Right ventricle myocardium inferior (tissue), 1 donor: ENCODE data around the gene MAP1B. TPM values are rescaled to one million over a fixed set of nuclear protein-coding genes. Genes with fewer than 3 reads are reported as not detected.

Experiments
- ATAC-seq: fragments of 200-7000 bp; cut with Tn5 transposase; one replicate; pipeline ENCODE4 v1.9.1; 2020; ENCODE audit warnings: mild to moderate bottlenecking, moderate library complexity
- DNase-seq: peaks from one replicate; pipeline ENCODE4 v3.0.0; 2021; ENCODE audit errors: missing footprints
- intact Hi-C: fragments of 100-400 bp; cut with DNase I; formaldehyde crosslinking; loops from one replicate; pipeline ENCODE4 v1.11.0; 2022
- total RNA-seq: library from RNA; stranded (reverse); fragmentation: NEBNext Ultra II Directional; extraction: Animal tissue kit (Norgen Biotek cat#: 25700); gene quantifications from one replicate; pipeline ENCODE4 v1.2.1, GENCODE V29; 2021
- donor health status: DM: no; HTN: yes; CAD: no; lungs with severe emphysema.

Gene MAP1B
- total RNA-seq, 1 donor from 2014 or later = 59.9 TPM

DNA sequence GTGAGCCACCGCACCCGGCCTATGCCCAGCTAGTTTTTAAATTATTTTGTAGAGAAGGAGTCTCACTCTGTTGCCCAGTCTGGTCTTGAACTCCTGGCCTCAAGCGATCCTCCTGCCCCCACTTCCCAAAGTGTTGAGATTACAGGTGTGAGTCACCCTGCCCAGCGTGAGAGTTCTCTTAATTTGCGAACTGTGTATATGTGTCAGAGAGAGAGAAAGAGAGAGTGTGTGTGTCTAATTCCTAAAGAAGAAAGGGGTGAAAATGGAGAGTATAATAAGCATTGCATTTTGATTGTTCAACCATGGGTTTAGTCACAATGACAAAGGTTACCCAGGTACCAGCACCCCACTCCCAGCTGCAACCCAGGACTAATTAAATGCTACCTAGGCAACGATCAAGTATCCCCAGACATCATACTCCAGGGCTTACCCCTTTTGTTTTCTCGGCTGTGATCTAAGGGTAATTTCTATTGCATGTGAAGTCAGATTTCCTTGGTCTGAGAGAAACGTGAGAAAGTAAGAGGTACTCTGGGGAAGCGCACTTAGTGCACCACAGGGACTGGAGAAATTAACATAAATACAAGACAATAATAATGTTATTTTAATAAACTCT lies 16.6 kb downstream of the MAP1B start:
- DNase-seq (no peak), ATAC-seq (no peak)
- intact Hi-C loops = no loop called here

DNA sequence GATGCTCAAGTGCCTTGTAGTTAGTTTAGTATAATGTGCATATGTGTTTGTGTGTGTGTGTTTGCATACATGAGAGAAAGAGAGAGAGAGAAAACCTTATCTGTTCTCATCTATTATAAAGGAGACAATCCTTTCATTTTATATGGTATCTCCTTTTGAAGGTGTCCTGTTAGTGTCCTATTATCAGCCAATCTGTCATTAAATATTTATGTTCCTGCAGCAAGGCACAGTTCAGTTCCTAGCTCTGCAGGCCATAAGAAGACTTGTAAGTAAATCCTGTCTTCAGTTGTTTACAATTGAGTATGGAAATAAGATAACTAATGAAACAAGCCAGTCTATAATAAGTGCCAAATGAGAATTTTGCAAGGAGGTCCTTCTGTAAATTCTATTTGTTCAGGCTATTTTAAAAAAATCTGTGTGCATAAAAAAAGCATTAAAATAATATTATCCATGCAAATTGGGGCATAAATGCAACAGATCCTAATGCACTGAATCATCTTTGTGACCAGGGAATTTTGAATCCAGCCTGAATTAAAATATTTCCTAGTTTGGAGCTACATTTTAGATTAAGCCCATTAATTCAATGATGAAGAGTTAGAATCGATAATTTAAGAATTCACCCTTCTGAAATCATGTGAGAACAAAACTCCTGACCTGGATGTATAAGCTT lies 18.1 kb downstream of the MAP1B start:
- DNase-seq = no peak
- intact Hi-C loops = no loop called here
- ATAC-seq = no peak

DNA sequence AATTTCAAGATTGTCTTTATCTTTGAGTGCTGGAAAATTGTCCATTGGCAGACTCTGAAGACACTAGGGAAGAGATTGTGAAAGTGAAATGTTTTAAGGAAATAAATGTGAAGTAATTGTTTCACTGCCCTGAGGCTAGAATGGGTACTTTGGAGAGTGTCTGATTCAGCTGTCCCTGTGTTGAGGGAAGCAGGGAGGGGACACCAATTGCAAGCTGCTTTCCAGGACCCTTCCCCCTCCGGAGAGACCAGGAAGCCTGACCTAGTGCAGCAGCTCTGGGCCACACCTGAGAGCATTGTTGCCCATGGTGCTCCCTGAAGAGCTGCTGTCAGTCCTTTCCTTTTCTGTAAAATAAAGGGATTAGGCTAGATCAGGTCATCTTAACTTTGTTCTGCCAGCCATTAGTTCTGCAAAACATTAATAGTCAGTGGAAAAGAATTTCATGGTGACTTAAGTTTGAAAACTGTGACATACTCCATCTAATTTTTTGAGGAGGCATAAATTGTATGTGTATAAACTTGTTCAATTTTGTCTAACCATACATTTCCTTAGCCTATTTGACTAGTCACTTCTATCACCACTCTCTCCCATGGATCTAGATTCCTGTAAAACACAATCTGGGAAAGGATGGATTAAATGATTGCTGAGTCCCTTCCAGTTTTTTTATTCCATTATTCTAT lies 18.8 kb downstream of the MAP1B start:
- DNase-seq = no peak
- ATAC-seq = peak; percentile 42
- intact Hi-C loops = no loop called here

DNA sequence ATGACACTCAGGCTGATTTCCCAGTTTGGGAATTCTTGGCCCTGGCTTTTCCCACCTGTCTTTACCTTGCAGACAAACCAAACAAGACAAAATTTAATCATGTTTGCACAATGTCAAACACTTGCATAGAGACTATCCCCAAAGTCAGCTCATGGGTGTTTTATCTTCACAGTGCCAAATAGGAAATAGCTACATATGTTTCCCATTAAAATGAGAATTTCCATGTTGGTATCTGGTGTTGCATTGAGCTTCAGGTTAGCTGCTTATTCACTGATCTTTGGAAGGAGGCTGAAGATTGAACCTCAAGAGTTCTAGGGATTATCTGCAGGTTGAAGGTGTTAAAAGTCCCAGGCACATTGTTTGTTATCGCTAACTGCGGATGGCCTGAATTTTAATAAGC lies 19.5 kb downstream of the MAP1B start:
- no peak for DNase-seq
- intact Hi-C loops = no loop called here
- ATAC-seq = no peak

DNA sequence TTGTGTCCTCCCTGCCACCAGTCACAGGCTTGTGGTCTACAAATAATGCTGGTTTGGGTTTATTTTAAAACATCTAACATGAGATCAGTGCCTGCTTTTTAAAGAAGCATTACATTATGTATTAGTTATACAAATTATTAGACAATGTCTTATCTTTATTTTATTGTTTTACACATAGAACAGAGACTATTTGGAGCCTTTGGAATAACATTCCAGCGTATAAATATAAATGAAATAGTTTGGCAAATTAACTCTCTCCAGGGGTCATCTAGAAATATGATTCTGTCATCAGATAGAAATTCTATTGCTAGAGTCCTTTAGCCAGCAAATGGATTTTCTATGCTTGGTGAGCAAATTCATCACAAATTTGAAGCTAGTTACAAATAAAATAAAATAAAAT lies 22.4 kb downstream of the MAP1B start:
- intact Hi-C loops = no loop called here
- DNase-seq (no peak), ATAC-seq (no peak)

DNA sequence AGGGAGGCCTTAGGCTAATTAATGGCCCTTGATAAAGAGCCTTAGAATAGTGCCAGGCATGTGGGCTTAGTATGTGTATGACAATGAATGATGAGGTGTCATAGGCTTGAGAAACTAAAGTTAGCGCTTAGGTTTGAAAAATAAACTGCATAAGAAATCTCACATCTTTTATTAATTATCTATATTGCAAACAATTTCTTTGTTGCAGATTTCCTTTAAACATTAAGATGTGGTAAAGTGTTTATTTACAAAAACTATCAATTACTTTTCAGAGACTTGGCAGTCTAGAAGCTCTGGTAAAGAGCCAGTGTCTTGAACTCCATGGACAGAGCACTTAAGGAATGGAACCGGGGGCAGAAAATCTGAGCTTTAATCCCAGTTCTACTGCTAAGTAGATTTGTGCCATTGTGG lies 23.1 kb downstream of the MAP1B start:
- intact Hi-C loops = no loop called here
- DNase-seq (no peak), ATAC-seq (no peak)

DNA sequence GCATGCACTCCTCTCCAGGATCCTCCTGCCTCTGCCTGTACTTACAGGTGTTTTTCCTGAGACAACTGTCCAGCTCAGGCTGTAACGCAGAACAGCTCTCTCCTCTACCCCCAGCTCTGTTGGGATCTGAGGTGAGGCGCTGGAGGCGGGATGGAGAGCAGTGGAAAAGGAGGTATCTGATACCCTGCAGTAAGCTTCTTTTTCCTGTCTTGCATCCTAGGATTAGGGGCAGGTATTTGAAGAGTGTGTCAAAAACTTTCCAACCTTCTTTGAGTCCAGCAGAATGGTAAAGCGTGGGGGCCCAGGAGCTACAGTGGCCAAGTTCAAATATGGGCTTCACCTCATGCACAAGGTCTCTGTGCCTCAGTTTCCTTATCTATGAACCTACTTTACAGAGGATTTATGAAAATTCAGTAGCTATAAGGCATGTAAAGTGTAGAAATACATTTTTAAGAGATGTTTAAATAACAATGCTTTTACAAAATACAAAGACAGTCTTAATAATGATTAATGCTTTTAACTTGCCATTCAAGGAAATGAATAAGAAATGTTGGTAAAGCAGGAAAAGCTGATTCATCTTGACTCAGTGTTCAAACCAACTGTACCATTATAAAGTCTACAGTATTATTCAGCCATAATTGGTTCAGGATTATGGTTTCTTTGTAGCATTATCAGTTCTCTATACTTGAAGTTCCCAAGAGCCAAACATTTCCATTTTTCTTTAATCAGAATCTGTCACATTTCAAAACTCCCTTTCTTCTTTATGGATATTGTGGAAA lies 26.1 kb downstream of the MAP1B start:
- DNase-seq = no peak
- intact Hi-C loops = no loop called here
- ATAC-seq = no peak

DNA sequence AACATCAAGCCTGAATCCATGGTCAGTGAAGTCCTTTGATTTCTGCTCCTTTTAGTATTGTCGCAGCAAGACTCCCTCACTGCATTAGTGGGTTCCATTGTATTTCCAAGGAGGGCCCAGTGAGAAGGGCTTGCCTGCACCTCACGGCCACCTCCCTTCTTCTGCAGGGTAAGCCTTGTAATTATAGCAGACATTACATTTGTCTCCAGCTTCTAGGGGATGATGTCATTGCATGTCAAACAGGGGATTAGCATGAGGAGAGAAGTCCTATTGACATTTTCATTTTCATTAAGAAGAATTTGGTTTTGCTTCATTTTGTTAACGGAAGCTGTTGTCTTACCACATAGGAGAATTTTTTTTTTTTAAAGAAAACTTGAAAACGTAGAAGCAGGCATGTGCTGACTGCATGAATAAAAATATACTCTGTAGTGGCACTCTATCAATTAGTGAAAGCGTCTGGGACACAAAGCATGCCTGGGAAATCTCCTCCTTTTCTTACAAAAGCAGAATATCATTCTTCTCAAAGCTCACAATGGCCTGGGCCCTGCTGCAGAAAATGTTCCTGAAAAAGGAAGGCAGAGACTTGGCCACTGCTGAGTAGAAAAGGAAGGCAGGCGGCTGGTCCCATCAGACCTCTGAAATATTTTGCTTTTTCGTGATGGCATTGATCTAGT lies 27.1 kb downstream of the MAP1B start:
- intact Hi-C loops = no loop called here
- DNase-seq (no peak), ATAC-seq (no peak)

DNA sequence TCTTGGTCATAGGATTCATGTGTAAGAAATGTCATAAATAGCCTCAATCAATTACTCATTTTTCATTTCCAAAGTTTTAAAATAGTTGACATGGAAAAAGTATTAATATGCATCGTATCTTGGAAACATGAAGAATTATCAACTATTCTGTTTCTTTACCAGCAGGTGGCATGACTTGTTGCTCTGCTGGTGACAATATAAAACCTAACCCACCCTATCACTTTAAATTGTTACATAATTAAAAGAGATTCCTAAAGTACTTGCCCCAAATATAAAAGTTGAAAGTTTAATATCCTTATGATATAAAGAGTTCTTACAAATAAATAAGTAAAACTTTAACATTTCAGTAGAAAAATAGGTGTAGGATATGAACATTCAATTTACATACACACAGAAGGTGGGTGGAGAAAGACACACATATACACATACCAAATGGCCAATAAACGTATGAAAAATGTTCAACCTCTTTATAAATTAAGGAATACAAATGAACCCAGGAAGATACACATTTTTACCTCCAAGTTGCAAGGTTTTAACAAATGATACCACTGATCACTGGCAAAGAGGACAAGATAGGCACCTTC lies 30.6 kb downstream of the MAP1B start:
- DNase-seq (no peak), ATAC-seq (no peak)
- intact Hi-C loops = loop anchor here (1.0 to 5.0 kb wide), 2 partner anchors 129 to 169 kb away; no protein-coding TSS in a partner anchor

DNA sequence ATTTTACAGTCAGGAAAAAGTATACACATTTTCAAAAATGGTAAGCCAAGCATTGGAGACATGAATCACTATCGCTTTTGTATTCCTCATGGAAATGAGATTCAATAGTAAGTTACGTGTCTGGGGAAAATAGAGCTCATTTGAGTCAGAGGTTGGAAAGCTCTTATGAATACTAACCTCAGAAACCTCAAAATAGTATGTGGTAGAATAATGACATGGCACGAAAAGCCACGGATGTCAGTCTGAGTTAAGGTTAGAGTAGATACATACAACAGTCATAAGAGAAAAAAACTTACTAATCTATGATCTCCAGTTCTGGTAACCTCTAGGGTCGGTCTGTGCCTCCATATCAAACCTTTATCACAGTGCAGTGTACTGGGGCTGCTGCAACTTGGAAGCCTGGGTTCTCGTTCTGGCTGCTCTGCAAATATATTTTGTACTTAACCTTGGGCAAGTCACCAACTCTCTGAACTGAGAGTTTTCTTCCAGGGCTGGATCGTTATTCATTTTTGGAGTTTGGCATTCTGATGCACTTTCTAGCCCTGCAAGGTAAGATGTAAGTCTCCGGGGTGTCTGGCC lies 31.8 kb downstream of the MAP1B start:
- ATAC-seq (peak; percentile 34), DNase-seq (no peak)
- intact Hi-C loops = loop anchor here (1.0 to 5.0 kb wide), 2 partner anchors 128 to 168 kb away; no protein-coding TSS in a partner anchor

DNA sequence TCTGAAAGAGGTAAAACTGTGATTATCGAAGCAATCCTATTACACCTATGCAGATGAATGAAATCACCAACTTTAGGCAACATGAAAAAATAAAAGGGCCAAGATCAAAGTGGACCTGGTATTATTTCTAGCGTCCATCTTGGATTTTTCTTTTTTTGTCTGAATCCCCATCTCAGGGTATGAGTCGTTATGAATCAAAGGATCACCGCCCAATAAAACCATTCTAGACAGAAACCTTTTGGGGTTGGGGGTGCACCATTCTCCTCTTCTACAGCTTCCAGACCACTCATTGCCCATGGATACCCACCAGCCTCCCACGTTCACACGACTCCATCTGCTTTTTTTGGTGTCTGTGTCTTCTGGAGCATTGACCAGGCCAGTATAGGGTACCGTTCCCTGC lies 33.4 kb downstream of the MAP1B start:
- intact Hi-C loops = no loop called here
- ATAC-seq = no peak
- no peak for DNase-seq

DNA sequence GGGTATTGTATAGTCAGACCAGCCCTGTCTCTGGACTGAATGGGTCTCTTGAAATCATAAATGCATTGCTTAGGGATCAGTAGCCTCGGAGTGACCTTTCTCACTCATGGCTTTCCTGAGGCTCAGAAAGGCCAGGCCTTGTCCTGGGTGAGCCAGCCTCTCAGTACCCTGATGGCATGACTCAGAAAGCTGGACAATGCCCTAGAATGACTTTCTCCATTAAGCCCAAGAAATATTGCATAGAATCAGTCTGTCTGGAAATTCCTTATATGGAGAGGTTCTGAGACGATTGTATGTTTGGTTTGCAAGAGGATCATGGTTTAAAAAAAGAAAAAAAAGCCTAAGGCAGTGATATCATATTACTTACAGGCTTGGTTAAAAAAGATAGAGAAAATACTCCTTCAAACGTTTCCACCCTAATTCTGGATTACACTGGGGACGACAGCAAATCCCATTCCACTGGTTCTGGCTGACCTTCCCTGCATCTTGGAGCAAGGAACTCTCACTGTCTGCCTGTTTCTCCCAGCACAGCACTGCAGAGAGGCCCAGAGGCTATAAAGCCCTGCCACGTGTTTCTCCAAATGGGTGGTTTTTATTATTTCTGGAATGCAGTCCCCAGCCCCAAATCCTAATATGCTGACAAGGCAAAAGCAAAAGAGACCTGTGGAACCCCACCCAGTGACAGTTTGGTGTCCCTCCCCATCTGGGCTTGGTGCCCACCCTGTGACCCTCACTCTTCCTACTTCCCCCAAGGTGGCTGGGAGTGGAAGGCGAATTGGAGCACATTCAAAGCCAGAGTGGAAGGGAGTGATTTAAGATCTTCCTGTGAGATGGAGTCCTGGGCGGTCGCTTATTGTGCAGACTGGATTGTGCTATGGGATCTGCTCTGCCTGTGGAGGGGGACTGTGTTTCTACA lies 34.4 kb downstream of the MAP1B start:
- intact Hi-C loops = no loop called here
- peak; percentile 84 for ATAC-seq
- DNase-seq = no peak

DNA sequence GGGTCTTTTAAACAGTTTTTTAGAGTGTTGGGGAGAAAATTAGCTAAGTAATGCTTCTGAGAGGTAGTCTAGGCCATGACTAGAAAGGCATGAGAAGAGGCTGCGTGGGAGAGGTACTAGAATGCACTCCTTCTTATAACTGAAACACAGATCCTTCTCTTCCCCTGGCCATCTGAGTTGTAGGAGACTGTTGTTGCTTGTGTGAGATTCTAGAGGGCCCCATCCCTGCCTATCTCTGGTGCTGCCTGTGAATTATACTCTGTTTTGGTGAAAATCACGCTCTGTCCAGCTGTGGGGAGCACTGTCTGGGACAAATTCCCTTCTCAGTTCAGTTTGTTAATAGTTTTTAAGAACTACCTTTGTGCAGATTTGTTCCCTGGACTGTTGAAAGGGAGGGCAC lies 37.5 kb downstream of the MAP1B start:
- DNase-seq (no peak), ATAC-seq (no peak)
- intact Hi-C loops = no loop called here

DNA sequence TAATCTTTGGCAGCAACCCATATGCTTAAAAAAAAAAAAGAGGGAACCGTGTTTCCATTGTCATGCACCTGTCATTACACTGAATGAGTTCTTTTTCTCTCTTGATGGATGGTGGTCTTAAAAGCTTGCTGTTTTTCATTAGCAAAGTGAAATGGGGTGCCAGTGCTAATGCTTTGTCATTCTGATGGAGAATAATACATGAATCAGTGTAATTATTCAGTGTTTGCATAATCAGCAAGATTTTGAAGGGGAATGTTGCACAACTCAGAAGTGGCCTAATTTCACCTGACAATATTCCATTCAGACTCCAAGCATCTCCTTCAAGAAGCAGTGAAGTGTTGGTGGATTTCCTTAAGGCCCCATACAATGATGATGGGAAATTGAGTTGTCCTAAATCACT lies 38.1 kb downstream of the MAP1B start:
- intact Hi-C loops = no loop called here
- ATAC-seq (no peak), DNase-seq (no peak)

DNA sequence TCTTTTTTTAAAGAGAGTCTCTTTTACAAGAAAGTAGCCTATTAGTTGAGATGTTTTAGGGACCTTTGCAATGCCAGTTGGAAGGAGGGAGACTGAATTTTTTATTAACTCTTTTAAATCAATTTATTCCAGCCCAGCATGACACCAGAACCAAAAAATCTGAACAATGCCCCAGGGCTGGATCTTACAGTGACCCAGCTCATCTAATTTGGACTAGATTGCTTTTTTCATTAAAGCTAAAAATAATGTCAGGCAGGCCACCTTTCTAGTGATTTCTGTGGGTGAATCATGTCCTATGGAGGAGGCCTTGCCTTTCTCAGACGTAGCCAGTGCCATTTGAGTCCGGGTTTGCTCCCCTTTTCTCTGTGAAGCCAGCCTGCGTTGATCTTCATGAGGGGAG lies 38.8 kb downstream of the MAP1B start:
- DNase-seq (no peak), ATAC-seq (no peak)
- intact Hi-C loops = no loop called here

DNA sequence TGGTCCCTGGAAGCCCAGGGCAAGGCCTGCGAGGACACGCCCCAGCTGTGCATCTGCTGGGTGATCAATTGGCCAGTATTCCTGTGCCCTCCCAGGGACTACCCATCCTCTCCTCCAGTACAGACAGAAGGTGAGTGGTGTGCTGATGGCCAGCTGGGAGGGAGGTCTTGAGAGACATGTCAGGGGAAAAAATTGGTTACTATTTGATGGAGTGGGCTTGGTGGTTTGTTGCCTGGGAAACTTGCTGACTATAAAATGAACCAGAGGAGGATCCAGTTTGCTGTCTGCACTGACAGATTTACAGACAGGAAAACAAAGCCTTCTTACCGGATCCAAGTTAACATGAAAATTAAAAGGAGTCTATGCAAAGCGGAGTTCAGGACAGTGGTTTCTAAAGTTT lies 40.3 kb downstream of the MAP1B start:
- no peak for DNase-seq
- ATAC-seq = no peak
- intact Hi-C loops = no loop called here

DNA sequence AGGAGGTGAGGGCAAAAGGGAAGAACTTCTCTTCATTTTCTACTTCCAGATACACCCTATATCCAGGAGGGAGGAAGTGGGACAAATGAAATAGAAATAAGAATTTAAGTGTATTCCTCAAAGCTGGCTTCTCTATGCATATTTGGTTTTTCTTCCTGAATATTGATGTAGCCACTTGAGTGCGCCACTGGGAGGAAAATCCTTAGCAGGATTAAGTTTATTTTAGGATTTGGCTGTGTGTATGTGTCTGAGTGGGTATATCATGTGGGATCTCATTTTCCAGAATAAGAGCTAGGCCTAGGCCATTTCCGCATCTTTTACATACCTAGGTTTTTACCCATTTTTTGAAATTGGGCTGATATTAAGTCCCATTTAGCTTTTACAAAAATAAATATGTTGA lies 42.5 kb downstream of the MAP1B start:
- DNase-seq = no peak
- intact Hi-C loops = no loop called here
- ATAC-seq = no peak
